GM10266 (cell line): ENCODE measurements around the gene LRRC36.
A peak's percentile ranks its signal among the peaks of the same experiment; 100 is the strongest.

Source experiments
- DNase-seq: peaks from one replicate; pipeline ENCODE4 v3.0.0; 2012; ENCODE audit errors: extremely low spot score
- TF ChIP-seq, protein P1 (sequence below): IDR thresholded peaks from 2 replicates; pipeline ENCODE4 v1.5.1; 2012; ENCODE audit warnings: mild to moderate bottlenecking, low read depth; ENCODE audit not compliant: control insufficient read depth, insufficient read depth; ENCODE audit errors: missing control alignments

Gene LRRC36

GRCh38 chr16:67336116-67336515, 9.5 kb downstream of the LRRC36 start:
- TF ChIP-seq, protein P1, sequence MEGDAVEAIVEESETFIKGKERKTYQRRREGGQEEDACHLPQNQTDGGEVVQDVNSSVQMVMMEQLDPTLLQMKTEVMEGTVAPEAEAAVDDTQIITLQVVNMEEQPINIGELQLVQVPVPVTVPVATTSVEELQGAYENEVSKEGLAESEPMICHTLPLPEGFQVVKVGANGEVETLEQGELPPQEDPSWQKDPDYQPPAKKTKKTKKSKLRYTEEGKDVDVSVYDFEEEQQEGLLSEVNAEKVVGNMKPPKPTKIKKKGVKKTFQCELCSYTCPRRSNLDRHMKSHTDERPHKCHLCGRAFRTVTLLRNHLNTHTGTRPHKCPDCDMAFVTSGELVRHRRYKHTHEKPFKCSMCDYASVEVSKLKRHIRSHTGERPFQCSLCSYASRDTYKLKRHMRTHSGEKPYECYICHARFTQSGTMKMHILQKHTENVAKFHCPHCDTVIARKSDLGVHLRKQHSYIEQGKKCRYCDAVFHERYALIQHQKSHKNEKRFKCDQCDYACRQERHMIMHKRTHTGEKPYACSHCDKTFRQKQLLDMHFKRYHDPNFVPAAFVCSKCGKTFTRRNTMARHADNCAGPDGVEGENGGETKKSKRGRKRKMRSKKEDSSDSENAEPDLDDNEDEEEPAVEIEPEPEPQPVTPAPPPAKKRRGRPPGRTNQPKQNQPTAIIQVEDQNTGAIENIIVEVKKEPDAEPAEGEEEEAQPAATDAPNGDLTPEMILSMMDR, result no peak
- no peak for DNase-seq

- TF ChIP-seq, protein P1, result no peak
- DNase-seq, result no peak
Observed at GRCh38 chr16:67336648-67337047, 10.0 kb downstream of the LRRC36 start.

- TF ChIP-seq, protein P1, result peak; percentile 19
- DNase-seq, result peak; percentile 26
Observed at GRCh38 chr16:67339453-67339852, 12.8 kb downstream of the LRRC36 start.

DNA sequence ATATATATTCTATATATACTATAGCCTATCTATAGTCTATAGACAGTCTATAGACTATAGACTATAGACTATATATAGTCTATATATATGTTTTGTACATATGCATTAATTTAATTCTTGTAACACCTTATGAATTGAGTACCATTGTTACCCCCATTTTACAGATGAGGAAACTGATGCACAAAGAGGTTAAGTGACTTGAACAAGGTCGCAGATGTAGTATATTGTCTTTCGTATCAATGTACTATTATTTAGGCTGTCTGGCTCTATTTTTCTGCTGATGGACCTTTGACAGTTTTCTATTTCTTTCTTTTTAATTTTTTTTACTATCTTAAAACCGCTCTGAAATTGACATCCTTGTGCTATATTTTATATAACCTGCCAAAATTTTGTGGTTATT, 14.6 kb downstream of the LRRC36 start:
- TF ChIP-seq, protein P1, result no peak
- DNase-seq, result no peak

DNA sequence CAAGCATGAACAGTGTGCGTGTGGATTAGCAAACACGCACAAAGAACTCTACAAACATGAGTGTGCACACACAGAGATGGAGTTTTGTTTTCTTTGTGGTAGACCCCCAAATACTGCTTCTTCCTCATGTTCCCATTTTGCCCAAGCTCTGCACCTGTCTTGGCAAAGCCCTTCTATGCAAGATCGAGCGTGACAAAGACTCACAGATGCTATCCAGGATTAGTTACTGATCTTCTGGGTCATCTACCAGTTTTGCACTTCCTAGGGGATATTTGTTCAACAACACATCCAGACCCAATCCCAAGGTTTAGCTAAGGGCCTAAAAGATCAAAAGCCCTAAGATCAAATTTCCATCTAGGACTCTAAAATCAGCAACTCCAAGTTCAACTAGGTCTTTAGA, 16.0 kb downstream of the LRRC36 start:
- TF ChIP-seq, protein P1, result no peak
- no peak for DNase-seq

DNA sequence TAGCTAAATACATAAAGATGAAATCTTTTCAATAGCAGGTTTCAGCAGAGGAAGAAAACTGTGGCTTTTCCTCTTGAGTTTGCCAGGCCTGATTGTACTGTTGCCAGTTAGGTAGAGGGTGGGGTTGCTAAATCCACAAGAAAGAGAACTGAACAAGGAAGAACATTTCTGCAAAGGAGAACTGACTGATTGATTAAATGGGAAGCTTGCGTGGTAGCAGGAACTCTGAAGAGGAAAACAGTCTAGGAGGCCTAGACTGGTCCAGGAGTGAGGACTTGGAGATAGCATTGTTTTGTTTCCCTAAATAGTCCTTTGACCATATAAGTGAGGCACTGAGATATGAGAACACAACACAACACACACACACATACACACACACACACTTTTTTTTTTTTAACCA, 18.8 kb downstream of the LRRC36 start:
- TF ChIP-seq, protein P1, result no peak
- DNase-seq, result no peak

DNA sequence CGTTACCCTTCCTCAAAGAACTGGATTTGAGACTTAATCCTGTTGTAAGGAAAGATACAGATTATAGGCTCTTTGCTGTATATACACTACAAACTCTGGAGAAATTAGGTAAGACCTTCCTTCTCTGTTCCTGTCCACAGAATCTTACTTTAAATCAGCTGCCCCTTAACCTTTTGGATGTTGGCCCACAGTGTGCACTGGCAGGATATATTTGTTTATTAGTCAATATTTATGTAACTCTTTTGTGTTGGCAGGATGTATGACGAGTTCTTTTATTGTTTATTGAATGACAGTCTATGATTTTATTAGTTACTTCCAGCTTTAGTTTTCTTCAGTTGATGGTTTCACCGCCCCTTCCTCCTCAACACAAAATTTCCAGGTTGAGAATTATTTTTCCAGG, 19.7 kb downstream of the LRRC36 start:
- no peak for DNase-seq
- TF ChIP-seq, protein P1, result no peak
